ENCODE results near the gene USF3. TPM values are rescaled to one million over a fixed set of nuclear protein-coding genes. Genes with fewer than 3 reads are reported as not detected.

USF3 gene
- total and polyA plus RNA-seq, 2 experiments from 2014 or later, result 10.1 to 23.5 TPM

DNA sequence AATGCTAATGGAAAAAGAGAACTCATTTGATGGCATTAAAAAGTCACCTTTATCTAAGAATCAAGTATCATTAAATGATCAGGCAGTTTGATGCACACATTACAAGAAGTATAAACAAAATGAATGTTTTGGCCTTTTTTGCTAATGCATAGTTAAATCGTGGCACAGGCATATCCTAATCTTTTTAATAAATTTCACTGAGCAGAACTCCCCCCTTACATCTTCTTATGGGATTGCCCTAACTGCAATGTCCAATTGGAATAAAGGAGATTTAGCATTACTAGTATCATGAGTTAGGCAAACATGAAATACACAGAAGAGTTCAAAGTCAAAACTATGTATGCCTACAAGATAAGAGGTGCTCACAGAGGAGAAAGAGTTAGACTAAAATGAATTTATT lies 32.7 kb downstream of the USF3 start:
- no peaks in the 10 kb centered on the region for H3K27me3 ChIP-seq (ENCODE audit: insufficient read depth)
- ATAC-seq, result no peak
- no peaks in the 10 kb centered on the region; the same call in 1 of the 2 replicates for H3K36me3 ChIP-seq (ENCODE audit: insufficient read depth)
- TF ChIP-seq POLR2AphosphoS5 (IDR thresholded peaks at IDR 0.05; ENCODE audit: low read depth) (no peak), EZH2phosphoT487 (IDR thresholded peaks at IDR 0.05; ENCODE audit: unreplicated experiment) (no peak), ZNF114 (CRISPR knock-in tag; IDR thresholded peaks at IDR 0.05) (no peak), ZNF462 (CRISPR knock-in tag; IDR thresholded peaks at IDR 0.05) (no peak), JUNB (IDR thresholded peaks at IDR 0.05; ENCODE audit: unreplicated experiment) (no peak), STAT1 (IDR thresholded peaks at IDR 0.05; ENCODE audit: unreplicated experiment) (no peak), EZH2 (IDR thresholded peaks at IDR 0.05; ENCODE audit: low read depth, unreplicated experiment) (no peak), ZNF331 (CRISPR knock-in tag; IDR thresholded peaks at IDR 0.05; ENCODE audit: low read depth) (no peak), NANOG (IDR thresholded peaks at IDR 0.05; ENCODE audit: borderline replicate concordance) (no peak)
- TF ChIP-seq, protein P1, sequence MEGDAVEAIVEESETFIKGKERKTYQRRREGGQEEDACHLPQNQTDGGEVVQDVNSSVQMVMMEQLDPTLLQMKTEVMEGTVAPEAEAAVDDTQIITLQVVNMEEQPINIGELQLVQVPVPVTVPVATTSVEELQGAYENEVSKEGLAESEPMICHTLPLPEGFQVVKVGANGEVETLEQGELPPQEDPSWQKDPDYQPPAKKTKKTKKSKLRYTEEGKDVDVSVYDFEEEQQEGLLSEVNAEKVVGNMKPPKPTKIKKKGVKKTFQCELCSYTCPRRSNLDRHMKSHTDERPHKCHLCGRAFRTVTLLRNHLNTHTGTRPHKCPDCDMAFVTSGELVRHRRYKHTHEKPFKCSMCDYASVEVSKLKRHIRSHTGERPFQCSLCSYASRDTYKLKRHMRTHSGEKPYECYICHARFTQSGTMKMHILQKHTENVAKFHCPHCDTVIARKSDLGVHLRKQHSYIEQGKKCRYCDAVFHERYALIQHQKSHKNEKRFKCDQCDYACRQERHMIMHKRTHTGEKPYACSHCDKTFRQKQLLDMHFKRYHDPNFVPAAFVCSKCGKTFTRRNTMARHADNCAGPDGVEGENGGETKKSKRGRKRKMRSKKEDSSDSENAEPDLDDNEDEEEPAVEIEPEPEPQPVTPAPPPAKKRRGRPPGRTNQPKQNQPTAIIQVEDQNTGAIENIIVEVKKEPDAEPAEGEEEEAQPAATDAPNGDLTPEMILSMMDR (conservative IDR thresholded peaks at IDR 0.05; ENCODE audit: low read depth in 2 of 2), result no peak
- TF ChIP-seq, protein P2, sequence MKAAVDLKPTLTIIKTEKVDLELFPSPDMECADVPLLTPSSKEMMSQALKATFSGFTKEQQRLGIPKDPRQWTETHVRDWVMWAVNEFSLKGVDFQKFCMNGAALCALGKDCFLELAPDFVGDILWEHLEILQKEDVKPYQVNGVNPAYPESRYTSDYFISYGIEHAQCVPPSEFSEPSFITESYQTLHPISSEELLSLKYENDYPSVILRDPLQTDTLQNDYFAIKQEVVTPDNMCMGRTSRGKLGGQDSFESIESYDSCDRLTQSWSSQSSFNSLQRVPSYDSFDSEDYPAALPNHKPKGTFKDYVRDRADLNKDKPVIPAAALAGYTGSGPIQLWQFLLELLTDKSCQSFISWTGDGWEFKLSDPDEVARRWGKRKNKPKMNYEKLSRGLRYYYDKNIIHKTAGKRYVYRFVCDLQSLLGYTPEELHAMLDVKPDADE (IDR thresholded peaks at IDR 0.05), result no peak
- TF ChIP-seq, protein P3, sequence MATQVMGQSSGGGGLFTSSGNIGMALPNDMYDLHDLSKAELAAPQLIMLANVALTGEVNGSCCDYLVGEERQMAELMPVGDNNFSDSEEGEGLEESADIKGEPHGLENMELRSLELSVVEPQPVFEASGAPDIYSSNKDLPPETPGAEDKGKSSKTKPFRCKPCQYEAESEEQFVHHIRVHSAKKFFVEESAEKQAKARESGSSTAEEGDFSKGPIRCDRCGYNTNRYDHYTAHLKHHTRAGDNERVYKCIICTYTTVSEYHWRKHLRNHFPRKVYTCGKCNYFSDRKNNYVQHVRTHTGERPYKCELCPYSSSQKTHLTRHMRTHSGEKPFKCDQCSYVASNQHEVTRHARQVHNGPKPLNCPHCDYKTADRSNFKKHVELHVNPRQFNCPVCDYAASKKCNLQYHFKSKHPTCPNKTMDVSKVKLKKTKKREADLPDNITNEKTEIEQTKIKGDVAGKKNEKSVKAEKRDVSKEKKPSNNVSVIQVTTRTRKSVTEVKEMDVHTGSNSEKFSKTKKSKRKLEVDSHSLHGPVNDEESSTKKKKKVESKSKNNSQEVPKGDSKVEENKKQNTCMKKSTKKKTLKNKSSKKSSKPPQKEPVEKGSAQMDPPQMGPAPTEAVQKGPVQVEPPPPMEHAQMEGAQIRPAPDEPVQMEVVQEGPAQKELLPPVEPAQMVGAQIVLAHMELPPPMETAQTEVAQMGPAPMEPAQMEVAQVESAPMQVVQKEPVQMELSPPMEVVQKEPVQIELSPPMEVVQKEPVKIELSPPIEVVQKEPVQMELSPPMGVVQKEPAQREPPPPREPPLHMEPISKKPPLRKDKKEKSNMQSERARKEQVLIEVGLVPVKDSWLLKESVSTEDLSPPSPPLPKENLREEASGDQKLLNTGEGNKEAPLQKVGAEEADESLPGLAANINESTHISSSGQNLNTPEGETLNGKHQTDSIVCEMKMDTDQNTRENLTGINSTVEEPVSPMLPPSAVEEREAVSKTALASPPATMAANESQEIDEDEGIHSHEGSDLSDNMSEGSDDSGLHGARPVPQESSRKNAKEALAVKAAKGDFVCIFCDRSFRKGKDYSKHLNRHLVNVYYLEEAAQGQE (IDR thresholded peaks at IDR 0.05; ENCODE audit: unreplicated experiment), result no peak
- H3K27me3 Mint-ChIP-seq (ENCODE audit: insufficient read depth, low read depth, poor library complexity), result peaks cover 1% of the 10 kb centered on the region
- no peak overlapping the region for H3K4me2 ChIP-seq
- H3F3A ChIP-seq (replicated peaks; ENCODE audit: low read depth), result no peaks in the 10 kb centered on the region
- no peak overlapping the region for H3K4me3 ChIP-seq
- H4K20me1 ChIP-seq (replicated peaks; ENCODE audit: insufficient read depth), result no peaks in the 10 kb centered on the region; the same call in 1 of the 2 replicates
- no peaks in the 10 kb centered on the region for H3K79me2 ChIP-seq (replicated peaks; ENCODE audit: insufficient read depth)
- no peak overlapping the region for H3K27ac Mint-ChIP-seq
- no peak for DNase-seq (ENCODE audit: low spot score)
- no peaks in the 10 kb centered on the region for H3K9me2 ChIP-seq (ENCODE audit: insufficient read depth)
- H2AFZ ChIP-seq, result no peak overlapping the region
- peaks cover 21% of the 10 kb centered on the region for H3K4me1 Mint-ChIP-seq
- H3K27ac ChIP-seq (ENCODE audit: low read depth), result no peak overlapping the region
- no peaks in the 10 kb centered on the region for H3K9me3 Mint-ChIP-seq
- H3K36me3 Mint-ChIP-seq (ENCODE audit: low read depth), result peaks cover 11% of the 10 kb centered on the region; the same call in 2 of the 3 replicates
- H3K4me1 ChIP-seq (ENCODE audit: insufficient read depth), result peaks cover 9% of the 10 kb centered on the region
- no peak overlapping the region for H3K4me3 Mint-ChIP-seq
